22Rv1 (cell line): ENCODE data around the gene DYNLT2.

Experiments used
- ZFX ChIP-seq: fragments of 450-650 bp; IDR thresholded peaks from 2 replicates; pipeline ENCODE4 v1.6.1; 2017; ENCODE audit warnings: antibody characterized with exemption, borderline replicate concordance
- TF ChIP-seq, protein P1 (sequence below): fragments of 450-650 bp; IDR thresholded peaks from 2 replicates; pipeline ENCODE4 v1.5.1; 2017; ENCODE audit warnings: mild to moderate bottlenecking

DNA sequence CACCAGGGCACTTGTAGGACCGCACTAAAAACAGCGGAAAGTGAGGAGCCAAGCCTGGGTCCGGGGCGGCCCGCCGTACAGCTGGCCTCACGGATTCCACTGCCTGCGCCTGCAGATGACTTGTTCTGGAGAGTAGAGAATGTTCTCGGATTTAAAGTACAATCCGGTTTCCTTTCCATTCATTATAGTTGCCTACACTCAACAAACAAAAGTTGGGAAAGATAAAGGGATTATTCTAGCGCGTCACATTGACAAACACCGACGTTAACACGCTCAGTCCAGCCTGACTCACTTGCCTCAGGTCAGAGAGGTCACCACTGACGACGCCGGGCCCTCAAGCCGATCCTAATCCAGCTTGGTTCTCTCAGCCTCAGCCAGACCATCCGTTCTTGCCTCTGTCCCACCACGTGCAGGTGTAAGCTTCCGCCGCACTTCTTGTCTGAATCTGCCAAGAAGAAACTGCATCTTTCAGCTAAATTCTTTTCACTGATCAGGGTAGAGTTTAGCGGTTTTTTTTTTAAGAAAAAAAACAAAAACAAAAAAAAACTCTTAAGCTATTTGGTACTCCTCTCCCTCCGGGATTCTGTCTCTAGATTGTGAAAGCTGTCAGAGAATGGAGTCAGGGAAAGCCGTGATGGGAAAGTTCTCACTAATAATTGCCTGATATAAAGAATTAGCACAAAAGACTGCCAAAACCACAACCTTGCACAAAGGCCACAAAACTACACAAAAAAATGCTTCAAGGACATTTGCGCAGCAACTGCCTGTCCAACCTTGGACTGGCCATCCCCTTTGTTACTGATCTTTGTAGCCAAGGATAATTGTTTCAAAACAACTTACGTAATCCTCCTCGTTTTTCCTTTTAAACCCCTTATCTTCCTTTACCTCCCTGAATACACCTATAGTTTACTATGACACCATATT, 26.0 kb downstream of the DYNLT2 start:
- TF ChIP-seq, protein P1, sequence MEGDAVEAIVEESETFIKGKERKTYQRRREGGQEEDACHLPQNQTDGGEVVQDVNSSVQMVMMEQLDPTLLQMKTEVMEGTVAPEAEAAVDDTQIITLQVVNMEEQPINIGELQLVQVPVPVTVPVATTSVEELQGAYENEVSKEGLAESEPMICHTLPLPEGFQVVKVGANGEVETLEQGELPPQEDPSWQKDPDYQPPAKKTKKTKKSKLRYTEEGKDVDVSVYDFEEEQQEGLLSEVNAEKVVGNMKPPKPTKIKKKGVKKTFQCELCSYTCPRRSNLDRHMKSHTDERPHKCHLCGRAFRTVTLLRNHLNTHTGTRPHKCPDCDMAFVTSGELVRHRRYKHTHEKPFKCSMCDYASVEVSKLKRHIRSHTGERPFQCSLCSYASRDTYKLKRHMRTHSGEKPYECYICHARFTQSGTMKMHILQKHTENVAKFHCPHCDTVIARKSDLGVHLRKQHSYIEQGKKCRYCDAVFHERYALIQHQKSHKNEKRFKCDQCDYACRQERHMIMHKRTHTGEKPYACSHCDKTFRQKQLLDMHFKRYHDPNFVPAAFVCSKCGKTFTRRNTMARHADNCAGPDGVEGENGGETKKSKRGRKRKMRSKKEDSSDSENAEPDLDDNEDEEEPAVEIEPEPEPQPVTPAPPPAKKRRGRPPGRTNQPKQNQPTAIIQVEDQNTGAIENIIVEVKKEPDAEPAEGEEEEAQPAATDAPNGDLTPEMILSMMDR = no peak
- no peak for TF ChIP-seq ZFX
